IPS-NIHi7 (cell line): ENCODE measurements around the gene NDST3.
"Not testable (repeated sequence)": the region's sequence is repeated elsewhere in the genome, so short reads cannot be mapped to it uniquely, and the experiment has no call there.

Source experiments
- DNase-seq: peaks from one replicate; pipeline ENCODE4 v3.0.0; 2012; ENCODE audit warnings: mixed read lengths; ENCODE audit errors: extremely low spot score

NDST3 gene

GRCh38 chr4:118271788-118272187 is 237.5 kb downstream of the NDST3 start:
- DNase-seq = no peak

DNA sequence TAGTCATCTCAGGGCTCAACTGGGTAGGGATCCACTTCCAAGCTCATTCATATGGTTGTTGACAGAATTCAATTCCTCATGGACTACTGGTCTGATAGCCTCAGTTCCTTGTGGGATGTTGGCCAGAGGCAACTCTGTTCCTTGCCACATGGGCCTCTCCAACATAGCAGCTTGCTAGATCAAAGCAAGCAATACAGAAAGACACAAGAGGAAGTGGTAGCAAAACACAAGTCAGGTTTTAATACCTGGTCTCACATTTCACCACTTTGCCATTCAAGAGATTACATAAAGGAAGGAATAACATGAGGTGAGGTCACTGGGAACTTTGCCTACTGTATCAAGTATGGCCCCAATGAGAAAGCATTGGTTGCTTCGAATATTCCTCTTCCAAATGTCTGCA is 239.4 kb downstream of the NDST3 start:
- DNase-seq = no peak

GRCh38 chr4:118276580-118276979 is 242.3 kb downstream of the NDST3 start:
- no peak for DNase-seq

GRCh38 chr4:118277243-118277642 is 243.0 kb downstream of the NDST3 start:
- DNase-seq = no peak

DNA sequence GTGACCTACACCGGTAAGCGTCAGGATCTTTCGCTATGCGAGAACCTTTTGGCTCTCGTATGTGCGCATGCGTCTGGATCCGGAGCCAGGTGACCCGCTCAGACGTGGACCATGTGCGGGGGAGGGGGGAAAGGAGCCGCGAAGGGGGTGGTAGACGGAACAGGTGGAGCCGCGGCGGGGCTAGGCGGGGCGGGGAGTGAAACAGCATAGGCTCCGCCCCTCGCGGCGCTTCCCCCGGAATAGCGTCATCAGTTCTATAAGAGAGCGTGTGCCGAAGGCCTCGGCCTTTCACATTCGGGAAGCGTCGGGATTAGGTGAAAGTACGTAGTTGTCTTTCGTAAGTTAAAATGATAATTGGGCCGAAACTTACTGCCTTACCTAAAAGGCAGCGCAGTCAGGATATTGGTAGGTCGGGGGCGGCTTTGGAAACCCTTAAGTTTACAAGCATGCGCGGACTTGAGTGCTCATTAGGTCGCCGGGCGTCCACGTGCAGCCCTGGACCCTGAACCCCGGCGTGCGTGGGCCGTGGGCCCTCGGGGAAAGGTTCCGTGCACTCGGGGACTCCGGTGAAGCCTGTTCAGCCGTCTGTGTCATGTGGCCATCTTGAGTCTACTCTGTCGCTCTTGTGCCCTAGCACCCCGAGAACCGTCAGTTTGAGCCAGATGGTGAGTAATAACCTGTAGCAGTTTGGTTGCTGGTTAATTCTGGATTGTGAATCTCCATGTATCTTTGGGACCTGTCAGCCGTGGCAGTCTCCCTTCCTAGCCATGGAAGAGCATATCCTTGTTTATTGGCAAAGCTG is 244.4 kb downstream of the NDST3 start:
- peak; percentile 99 for DNase-seq

- no peak for DNase-seq
Measured at GRCh38 chr4:118279328-118279727, 245.0 kb downstream of the NDST3 start.

DNA sequence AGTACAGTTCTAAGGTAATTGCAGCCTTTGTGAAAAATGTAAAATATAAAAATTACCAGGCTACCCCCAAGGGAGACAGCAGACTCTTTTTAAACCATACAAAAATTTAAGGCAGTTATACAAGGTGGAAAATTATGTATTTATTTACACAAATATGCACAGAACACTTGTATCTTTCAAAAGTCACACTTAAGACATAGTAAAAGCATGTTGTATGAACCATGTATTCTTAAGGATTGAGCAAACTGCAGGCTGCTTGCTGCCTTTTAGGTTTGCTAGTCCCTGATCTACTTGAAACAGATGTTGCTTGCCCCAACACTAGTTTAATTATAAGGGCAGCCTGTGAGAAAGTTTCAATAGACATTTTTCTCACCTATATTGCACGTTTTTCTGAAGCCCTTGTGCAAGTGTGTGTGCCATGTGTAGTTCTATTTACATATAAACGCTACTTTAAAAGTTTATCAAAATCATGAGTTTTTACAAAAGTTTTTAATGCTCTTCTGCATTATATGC is 245.7 kb downstream of the NDST3 start:
- no peak for DNase-seq

GRCh38 chr4:118280501-118281218 is 246.4 kb downstream of the NDST3 start:
- DNase-seq = peak; percentile 27

GRCh38 chr4:118281611-118282442 is 247.5 kb downstream of the NDST3 start:
- DNase-seq = peak; percentile 18

DNA sequence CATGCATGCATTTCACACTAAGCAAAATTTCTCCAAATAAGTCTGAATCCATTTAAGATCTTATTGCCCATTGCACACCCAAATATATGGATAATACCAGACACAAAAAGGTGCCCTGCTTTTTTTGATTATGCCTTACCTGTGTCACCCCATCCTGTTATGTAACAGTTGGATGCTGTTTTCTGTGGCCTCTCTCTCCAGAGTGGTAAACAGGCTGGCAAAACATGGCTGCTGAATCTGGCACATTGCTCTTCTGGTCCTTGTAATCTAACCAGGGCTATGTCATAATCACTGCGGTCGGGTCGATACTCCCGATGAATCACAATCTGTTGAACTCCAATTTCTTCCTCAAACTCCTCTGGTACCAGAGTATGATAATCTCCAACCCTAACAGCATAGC is 248.4 kb downstream of the NDST3 start:
- no peak for DNase-seq

DNA sequence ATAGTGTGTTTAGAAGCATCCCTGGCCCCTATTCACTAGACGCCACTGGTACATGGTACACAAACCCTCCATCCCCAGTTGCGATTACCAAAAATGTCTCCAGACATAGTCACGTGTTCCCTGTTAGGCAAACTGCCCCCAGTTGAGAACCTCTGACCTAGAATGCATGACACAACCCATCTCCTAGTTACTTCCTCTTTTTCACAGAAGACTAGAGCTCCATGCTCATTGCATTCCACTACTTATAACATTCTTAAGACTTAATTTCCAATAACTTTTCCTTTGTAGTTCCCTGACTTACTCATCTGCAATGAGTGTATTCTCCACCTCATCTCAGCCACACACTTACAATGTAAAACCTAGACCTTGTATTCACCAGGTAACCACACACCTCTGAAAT is 249.9 kb downstream of the NDST3 start:
- DNase-seq = no peak

DNA sequence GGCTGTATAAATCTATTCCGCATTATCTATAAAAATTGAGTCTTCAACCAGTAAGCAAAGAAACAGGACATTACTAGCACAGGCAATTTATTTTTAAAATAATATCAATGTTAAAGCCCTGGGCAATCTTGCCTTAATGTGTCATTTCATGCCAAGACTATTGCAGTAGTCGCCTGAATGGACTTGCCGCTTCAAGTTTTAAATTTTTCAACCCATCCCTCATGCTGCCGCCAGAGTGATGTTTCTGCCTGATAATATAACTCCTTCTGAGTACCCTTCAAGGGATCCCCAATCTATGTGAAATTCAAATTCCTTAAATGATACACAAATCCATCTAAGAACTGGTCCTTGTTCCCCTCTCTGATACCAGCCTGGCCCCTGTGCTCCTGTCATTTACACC is 251.6 kb downstream of the NDST3 start:
- DNase-seq = no peak

DNA sequence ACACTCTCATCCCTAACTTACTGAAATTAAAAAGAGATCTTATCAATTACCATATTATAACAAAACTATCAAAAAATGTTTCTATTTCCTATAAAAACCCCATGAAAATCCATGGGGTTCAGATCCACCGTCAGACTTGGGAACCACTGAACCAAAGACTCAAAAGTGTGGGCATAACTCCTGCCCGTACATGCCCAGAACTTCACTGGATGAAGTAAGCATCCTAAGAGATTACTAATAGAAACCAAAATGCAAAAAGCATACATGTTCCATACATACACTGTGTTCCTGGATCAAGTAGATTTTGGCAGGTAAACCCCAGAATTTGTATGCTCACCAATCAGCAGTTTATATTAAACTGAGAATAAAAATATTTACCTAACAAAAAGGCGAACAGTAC is 252.4 kb downstream of the NDST3 start:
- DNase-seq = no peak

DNA sequence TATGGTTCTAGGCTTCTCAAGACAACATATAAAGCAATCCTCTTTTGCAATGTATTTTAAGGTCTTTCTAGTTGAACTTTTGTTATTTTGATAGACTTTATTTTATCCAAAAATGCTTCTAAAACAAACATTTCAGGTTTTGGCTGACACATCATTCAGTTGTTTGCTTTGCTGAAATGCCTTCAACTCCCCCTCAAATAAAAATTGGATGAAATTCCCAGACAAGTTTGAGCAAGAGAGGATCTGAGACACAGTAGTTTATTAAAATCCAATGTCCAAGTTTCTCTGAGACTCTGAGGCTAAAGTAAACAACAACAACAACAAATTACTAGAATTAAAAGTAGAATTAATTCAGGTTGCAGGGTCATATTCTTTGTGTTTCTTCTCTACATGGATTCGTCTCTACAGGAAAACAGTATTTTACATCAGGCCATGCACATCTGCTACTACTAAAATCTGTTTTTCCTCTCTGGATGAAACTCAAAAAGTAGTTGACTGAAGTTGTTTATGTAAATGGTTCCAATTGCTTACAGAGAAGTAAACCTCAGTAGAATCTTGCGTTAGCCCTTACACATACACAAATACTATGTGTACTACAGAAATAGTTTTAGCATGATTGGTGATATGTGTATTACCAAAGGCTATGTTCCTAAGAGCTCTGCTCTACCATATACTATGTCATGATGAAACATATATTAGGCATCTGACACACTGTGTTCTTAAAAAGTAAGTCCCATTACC is 253.6 kb downstream of the NDST3 start:
- no peak for DNase-seq

DNA sequence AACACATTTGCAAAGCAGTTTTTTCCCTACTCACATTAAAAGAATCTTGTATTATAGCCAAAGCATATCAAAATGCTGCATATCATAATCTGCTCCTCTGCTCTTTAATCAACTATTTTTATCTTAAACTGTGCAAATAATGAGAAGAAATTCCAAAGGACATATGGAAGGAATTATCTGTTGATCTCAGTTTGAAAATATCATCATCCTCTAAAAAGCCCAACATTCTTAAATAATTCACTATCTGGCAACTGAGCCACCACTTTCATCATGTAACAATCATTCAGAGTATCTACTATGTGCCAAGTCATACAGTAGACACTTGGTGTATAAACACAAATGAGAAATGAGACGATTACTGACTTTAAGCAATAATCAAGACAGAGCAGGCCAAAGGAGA is 255.5 kb downstream of the NDST3 start:
- DNase-seq = no peak

DNA sequence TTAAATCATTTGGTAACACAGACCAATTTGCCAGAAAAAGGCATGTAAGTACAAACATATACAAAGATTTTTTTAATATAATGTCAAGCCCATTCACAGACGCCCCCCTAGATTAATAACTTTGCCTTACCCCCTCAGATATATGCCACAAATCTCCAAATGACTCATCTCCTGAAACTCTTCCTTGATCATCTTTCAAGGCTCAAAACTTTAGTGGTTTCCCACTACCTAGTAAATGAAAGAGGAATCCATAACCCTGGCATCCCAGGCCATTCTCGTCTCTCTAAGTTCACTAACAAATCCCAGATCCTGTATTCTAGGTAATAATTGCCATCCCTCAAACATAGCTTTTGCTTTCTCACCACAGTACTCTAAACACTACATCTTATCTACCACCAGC is 256.7 kb downstream of the NDST3 start:
- DNase-seq = no peak

GRCh38 chr4:118296729-118297128 is 262.4 kb downstream of the NDST3 start:
- no peak for DNase-seq

- not testable (repeated sequence) for DNase-seq
Measured at GRCh38 chr4:118299619-118300018, 265.3 kb downstream of the NDST3 start.

DNA sequence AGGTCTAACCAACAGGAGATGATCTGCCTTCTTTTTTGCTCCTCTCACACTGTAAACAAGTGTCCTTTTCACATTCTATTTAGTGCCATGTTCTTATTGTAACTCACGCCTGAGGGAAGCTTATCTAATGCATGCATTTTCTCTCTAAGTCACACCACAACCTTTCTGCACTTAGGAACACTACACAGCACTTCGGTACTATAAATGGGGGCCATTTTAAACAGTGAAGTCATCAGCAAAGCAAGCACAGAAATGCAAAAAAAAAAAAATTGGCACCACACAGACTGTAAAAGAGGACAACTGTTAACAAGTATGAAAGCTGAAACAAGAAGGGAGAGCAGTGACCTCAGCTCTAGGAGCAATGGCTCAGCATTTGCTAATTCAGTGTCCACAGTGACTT is 273.4 kb downstream of the NDST3 start:
- no peak for DNase-seq
